UCSD-AML1 (cell line): ENCODE results near the gene MANBA.
"Not testable (repeated sequence)": the region's sequence is repeated elsewhere in the genome, so short reads cannot be mapped to it uniquely, and the experiment has no call there.

ENCODE experiments used
- DNase-seq: peaks from one replicate; lab custom pipeline; 2025; ENCODE audit not compliant: unreplicated experiment; lab: John Stamatoyannopoulos, UW

MANBA gene

DNA sequence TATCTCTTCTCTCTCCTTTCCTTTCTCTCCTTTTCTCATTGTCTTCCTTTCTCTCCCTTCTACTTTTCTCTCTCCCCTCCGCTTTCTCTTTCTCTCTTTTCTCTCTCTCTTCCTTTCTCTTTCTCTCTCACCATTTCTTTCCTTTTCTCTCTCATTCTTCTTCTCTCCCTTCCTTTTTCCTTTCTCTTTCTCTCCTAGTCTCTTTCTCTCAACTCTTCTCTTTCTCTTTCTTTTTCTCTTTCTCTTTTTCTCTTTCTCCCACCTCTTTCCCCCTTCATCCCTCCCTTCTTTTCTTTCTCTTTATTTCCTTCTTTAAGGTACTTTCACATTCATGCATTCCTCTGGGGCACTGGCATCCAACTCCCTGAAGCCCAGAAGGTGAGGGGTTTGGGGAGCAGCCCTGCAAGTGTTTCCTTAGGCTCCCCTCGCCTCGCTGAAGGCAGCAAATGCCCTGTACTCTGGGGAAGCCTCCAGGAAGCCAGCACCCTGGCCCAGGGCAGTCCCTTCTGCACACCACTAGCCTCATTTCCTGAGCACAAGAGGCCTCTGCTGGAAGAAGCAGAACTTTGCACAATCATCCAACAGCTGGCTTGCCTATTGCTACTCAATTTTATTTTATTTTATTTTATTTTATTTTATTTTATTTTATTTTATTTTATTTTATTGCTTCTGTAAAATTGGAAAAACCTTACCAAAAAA lies 135.4 kb downstream of the MANBA start:
- DNase-seq: peak; percentile 61

GRCh38 chr4:102624505-102624904 lies 136.3 kb downstream of the MANBA start:
- DNase-seq: no peak

- peak; percentile 26 for DNase-seq
These were observed 137.1 kb downstream of the MANBA start for GRCh38 chr4:102623622-102624021.

DNA sequence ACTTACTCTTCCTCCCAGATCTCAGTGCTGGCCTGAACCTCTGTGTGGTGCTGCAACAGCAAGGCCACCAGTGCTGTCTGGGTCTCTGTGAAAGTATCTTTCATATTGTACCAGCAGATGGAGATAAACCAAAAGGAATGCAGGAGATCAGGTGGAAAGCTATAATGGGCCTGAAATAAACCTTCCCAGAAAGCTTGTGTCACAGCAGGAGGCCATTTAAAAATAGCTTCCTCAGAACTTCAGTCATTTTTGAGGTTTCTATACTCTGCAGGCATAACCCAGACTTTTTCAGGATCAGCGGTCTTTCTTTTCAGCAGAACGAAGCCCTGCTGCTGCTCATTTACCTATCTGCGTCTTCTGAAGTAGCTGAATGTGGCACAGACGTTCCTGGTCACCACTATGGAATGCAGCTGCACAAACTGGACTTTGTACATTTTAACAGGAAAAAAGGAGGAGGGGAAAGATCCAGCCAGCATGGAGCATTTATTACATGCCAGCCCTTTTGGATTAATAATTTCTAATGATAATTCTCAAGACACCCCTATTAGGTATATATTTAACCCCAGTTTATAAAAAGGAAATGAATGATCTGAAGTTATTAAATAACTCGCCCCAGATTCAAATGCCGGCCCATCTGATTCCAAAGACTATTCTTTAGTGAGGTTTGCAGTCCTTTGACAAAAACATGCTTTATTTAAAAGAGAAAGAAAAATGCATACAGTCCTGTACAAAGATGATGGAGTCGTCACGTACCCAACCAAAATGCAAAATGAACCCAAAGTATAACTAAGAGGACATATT lies 139.9 kb downstream of the MANBA start:
- peak; percentile 19 for DNase-seq

GRCh38 chr4:102619776-102620631 lies 140.8 kb downstream of the MANBA start:
- not testable (repeated sequence) for DNase-seq

- not testable (repeated sequence) for DNase-seq
These were observed 141.7 kb downstream of the MANBA start for GRCh38 chr4:102619021-102619420.

GRCh38 chr4:102616636-102617035 lies 144.1 kb downstream of the MANBA start:
- no peak for DNase-seq

- peak; percentile 12 for DNase-seq
These were observed 146.0 kb downstream of the MANBA start for GRCh38 chr4:102614801-102615200.

DNA sequence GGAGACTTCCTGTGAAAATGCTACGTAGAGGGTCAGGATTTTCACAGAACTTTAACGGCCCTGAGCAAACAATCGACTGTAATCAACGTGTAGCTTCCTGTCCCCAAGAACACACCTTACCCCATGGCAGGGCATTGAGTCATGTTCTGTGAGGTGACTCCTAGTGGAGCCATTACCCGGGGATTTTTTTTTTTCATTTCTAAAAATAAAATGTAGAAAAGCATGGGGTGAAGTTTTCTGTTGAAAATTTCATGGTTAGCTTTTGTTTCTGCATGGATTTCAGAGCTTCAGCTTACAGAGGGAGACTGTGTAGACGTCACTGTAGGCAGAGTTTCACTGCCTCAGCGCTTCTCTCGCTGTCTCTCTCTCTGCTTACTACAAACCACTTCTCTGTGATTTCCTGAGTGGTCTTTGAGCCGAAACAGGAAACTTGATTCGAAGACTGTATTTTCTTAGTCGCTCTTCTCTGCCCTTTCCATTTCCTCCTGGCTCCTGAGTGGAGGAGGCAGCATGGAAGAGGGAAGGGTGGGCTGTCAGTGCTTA lies 147.9 kb downstream of the MANBA start:
- no peak for DNase-seq

GRCh38 chr4:102612210-102612609 lies 148.6 kb downstream of the MANBA start:
- no peak for DNase-seq

GRCh38 chr4:102610476-102610875 lies 150.3 kb downstream of the MANBA start:
- no peak for DNase-seq

- DNase-seq: no peak
These were observed 150.8 kb downstream of the MANBA start for GRCh38 chr4:102610007-102610406.

- no peak for DNase-seq
These were observed 152.6 kb downstream of the MANBA start for GRCh38 chr4:102608190-102608589.

DNA sequence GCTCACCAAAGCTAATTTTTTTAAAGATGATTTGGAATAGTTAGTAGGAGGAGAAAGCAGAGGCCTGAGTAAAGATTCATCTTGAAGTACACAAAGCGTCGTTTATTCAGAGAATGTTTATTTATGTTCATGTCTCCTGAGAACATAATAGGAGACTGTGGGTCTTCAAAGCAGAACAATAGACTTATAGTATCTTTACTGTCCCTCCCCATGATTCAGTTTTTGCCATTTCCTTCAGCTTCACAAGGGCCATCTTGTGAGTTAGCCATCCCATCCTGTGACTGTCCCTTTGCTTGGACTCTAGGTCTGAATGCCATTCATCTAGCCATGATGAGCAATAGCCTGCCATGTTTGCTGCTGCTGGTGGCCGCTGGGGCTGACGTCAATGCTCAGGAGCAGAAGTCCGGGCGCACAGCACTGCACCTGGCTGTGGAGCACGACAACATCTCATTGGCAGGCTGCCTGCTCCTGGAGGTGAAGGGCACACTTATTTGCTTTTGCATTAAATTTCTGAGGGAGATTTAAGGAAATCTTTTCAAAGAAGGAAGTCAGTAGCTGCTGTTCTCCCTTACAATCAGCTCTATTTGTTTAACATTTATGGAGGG lies 153.8 kb downstream of the MANBA start:
- DNase-seq: no peak

GRCh38 chr4:102606261-102606660 lies 154.5 kb downstream of the MANBA start:
- no peak for DNase-seq

GRCh38 chr4:102604222-102604940 lies 156.4 kb downstream of the MANBA start:
- no peak for DNase-seq

DNA sequence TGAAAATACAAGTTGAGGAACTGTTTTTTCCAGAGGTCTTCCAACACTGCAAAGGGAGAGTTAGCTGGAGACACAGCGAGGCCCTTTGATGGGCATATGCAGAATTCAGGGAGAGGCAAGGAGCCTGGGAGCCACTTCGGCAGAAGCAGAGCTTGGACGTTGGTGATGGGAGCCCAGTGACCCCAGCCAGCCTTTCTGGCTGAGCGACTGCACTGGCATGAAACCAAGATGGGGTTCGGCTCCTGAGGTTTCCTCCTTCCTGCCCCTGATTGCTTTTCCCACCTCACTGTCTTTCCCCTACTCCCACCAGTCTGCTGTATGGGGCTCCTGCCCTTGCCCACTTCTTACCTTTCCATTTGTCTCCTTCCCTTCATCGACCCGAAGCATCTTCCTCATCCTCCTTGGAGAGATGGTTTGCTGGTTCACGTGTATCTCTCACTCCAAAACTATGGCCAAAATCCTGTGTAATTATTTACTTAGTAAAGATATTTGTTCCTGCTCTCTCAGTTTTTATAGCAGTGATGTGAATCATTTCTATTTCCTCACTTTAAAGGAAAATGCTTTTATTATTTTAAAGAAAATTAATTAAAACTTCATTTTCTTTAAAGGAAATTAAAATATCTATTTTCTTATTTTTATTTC lies 159.1 kb downstream of the MANBA start:
- DNase-seq: no peak

GRCh38 chr4:102600689-102601088 lies 160.1 kb downstream of the MANBA start:
- no peak for DNase-seq

DNA sequence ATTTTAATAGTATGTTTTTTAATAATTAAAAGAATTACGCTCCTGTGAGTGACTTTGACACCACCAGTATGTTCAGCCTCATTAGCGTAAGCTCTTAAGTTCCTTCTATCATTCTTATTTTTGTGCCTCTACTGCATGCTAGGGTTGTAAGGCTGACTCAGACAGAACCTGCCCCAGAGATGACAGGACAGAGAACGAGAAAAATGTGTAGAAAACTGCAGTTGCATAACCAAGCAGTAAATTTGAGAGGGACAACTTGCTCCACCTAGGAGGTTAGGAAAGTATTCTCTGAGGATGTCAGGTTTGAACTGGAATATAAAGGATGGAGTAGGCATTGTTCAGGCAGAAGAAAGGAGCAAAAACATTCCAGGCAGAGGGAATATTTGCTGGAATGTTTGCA lies 160.9 kb downstream of the MANBA start:
- no peak for DNase-seq

DNA sequence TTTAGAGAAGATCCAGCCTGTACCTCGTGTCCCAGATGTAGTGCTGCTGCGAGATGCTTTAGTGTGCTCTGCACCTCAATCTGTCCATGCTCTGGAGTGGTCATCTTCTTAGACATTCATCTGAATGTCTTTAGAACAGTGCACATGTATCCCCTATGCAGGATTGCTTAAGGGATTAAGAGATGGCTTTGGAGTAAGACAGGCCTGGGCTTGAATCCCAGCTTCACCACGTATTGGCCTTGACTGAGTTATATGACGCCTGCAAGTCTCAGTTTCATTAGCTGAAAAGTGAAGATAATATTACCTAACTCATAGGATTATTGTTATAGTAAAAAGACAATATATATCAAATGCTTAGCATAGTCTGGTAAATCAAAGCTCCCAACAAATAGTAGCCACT lies 161.3 kb downstream of the MANBA start:
- DNase-seq: no peak
